Activated T-cell treated with anti-CD3 and anti-CD28 coated beads for 1 hour (primary cell): Measurements from ENCODE around the gene SLC39A6.
"Not testable (repeated sequence)": the region's sequence is repeated elsewhere in the genome, so short reads cannot be mapped to it uniquely, and the experiment has no call there.

Source experiments
- DNase-seq: peaks from one replicate; pipeline ENCODE4 v3.0.0-alpha.2; 2020; ENCODE audit warnings: low read depth

SLC39A6 gene

DNA sequence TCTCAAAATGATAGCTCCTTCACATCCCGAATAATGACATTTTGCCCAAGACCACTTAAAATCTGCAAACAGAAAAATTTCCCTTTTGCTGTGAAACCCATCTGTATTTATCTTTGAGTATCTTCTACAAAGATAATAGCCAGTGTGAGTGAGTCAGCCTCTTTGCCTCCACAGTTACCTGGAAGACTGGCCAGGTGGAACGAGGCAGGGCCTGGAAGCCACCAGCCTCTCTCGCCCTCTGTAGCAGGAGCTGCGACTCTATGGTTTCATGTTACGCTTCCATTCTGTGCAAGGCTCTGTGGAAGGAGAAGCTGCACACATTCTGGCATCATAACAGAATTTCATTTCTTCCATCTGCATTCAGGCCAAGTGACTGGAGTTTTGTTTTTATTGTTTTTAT lies 10.1 kb upstream of the SLC39A6 start:
- DNase-seq: no peak

DNA sequence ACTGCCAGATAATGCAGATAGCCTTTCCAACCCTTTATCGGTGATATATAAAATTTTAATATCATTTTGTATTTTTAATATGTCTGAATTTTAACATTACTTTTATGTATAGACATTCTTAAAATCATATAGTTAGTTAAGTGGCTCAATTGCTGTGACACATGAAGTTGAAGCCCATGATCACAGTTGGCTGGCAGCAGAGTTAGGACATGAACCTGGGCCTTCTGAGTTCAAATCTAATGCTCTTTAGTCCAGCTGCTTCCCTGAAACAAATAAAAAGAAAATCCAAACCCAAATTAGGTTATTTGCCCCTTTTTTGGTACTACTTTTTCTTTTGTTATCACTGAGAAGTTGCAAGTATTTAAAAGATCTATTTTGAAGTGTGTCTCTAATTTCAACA lies 6.1 kb upstream of the SLC39A6 start:
- DNase-seq: no peak

DNA sequence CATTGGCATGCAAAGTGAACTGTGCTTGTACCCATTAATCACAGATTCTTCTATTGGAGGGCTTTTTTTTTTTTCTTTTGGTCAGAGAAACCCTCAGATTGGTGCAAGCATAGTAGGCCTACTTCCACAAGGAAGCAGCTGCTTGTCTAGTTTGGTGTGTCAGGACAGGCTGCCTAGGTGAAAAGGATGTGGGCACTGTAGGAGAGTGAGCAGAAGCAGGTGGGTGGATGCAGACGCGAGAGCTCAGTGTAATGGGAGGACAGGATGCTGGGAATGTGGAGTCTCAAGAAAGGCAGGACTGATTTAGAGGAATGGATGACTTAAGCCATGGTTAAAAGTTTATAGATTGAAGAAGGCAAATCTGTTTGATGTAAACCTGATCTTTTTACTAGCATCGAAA lies 3.6 kb upstream of the SLC39A6 start:
- DNase-seq: no peak

DNA sequence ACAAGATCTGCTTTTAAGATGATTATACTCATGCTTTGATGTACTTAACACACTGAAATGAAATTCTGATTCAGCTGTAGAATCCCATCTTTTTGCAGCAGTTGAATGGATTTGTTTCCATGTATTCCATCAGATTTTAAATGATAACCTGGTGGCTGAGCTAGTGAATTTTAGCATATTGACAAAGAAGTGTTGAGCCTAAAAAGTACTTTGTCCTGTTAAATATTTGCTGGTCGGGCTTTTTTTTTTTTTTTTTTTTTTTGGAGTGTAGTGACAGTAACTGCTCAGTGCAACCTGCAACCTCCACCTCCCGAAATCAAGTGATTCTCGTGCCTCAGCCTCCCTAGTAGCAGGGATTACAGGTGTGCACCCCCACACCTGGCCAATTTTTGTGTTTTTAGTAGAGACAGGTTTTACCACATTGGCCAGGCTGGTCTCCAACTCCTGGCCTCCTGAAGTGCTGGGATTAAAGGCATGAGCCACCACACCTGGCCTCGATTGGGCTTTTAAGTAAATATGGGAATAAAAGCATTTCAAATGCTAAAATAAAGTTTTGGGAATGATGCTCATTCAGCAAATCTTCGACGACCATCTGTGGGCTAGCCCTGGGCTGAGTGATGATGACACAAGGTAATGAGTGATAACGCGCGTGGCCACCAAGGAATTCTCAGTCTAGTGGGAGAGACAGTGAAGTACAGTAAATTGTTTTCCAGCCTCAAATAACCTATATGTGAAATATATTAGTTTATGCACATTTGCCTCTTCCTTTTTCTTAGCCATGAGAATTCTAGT lies 2.7 kb upstream of the SLC39A6 start:
- DNase-seq: no peak

DNA sequence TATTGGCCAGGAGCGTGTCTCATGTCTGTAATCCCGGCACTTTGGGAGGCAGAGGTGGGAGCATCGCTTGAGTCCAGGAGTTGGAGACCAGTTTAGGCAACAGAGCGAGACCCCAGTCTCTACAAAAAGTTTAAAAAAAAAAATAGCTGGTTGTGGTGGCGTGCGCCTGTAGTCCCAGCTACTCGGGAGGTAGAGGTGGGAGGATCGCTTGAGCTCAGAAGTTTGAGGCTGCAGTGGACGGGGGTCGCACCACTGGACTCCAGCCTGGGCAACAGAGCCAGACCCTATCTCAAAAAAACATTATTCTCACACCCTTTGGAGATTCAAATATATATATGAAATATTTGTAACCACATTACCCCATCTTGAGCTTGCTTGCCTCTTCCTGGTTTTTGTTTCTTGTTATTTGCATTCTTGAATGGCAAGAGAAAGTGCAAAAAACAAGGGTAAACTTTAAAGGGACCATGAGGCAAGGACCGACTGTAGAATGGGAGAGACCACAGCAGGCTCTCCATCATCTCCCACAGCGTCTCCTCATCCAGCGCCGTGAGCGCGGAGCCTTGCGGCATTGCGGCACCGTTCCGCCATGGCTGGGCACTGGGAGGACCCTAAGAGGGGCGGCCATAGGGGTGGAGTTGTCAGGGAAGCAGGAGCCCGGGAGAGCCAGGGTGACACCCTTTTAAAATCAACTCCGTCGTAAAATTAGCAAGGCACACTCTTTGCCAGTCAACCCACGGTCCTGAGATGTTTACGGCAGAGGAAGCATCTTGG lies 1.9 kb upstream of the SLC39A6 start:
- DNase-seq: no peak

DNA sequence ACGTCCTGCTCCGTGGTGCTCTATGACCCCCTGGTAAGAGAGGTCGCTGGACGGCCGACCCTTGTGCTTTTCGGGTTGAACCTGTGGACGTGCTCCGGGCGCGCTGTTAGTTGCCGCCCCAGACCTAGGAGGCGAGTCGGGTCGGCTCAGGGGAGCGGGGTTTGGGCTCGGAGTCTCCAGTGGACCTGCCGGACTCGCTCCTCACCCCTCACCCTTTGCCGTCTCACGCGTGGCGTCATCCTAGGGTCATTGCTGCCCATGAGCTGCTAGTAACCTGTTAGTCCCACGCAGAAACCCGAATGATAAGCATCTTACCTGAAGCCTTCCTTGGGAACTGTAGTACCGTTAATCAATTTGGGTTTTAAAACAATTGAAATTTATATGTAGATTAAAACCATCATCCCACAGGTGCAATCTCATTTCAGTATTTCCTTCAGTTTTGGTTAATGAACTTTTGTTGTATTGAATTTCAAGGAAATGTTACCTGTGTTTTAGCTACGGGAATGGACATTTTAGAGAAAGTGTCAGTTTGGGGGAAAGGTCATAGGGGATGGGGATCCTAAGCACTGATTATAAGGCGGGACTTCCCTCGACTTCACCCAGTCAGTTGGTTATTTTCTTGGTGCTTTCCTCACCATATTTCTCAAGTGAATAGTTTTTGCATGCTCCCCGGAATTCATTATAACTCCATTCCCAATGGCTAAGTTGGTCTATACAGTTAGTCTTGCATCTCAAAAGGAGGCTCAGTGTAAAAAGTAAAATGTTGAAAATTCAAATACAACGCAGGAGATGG lies 1.1 kb upstream of the SLC39A6 start:
- no peak for DNase-seq

DNA sequence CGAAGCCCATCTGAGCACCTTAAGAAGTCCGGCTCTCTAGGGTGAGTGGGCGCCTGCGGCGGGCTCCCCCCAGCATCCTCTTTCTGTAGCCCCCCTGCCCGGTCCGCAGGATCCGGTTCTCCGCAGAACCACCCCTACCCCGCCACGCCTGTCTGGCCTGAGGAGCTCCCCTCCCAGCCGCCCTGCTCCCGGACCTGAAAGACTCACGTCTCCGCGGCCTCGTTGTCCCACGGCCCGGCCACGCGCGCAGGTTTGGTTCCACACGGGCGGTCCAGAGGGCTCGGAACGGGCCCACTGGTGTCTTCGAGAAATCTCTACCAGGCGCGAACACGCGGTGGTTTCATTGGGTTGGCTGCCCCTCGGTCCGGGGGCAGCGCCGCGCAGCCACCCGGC lies 237 bp downstream of the SLC39A6 start:
- no peak for DNase-seq

DNA sequence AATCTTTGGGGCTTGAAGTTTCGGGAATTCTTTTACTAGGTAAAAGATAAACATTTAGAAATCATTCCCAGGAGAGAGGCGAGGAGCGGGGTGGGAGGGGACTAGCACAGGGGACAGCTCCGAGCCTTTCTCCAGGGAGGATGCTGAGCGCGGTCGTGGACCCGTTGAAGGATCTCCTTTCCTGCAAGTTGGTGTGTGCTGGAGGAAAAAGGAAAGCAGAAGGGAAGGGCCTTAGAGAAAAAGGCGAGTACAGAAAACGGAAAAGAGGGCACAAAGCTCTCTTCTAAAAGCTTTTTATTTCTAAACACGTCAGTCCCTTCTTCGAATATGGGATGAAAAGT lies 640 bp downstream of the SLC39A6 start:
- DNase-seq: no peak

DNA sequence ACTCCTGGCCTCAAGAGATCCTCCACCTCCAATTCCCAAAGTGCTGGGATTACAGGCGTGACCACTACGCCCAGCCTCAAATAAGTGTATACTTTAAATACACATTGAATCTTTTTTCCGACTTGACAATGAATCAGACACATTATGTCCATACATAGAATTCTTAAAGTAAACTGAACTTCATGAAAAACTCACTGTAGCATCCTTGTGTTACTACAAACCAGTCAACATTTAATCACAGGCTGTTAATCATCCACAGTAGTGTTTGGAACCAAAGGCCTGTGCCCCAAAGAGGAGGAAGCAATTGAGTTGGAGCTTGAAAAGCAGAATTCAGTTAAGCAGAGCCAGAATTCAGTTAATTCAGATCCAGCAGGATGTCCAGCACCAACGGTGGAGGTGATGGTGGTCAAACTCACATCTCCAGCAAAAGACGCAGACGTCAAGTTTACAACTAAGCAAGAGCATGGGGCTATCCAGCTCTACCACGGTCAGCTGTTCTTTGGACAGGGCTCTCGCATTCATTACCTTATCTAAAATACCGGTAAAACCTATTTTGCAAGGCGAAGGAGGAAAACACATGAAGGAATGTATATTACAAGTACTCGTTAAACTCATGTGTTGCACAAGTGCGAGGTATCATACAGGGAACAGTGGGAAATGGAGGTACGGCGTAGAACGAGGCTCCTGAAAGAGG lies 1.2 kb downstream of the SLC39A6 start:
- no peak for DNase-seq

DNA sequence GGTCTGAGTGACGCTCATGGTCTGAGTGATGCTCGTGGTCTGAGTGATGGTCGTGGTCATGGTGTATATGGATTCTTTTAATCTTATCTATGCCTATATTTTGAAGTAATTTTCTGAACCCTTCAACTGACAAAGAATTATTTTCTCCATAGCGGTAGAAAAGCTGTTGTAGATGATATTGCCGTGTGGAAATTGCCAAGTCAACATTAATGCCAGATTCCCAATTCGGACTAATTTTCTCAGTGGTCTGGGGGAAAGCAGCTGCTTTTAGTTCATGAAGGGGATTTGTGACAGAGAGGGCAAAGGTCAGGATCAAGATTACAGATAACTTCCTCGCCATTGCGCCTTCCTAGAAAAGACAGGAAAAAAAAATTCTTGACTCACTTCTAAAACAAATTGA lies 2.5 kb downstream of the SLC39A6 start:
- no peak for DNase-seq

DNA sequence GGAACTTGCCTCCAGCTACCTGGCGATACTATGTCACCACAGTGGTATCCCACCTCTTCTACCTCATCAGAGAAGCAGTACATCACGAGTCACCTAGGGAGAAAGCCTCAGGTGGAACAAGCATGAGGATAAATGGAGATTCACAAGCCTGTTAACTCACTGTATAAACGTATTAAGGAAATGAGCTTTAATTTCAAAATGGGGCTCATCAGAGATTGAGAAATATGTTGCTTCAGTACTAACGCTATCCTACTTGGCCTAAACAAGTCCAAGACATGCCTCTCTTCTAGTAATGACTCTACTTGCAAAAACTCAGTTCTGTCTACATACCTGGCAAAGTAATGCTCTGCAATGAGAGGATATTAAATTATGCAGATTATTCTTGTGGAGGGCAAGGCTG lies 4.3 kb downstream of the SLC39A6 start:
- no peak for DNase-seq

DNA sequence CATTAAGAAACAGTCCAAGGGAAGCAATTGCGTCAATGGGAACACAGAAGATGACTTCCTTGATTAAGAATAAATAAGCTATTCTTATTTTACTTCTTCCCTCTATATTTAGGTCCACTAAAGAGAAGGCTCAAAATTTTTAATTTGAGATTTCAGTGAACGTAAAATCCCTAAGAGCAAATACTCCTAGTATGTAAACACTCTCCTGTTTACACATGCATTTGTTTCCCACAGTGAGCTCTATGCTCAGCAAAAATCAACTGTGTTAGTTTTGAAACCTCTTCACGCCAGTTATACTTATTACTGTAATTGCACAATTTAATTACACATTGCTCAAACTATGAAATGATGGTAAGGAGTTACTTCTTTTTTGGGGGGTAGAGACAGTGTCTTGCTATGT lies 8.8 kb downstream of the SLC39A6 start:
- DNase-seq: no peak

DNA sequence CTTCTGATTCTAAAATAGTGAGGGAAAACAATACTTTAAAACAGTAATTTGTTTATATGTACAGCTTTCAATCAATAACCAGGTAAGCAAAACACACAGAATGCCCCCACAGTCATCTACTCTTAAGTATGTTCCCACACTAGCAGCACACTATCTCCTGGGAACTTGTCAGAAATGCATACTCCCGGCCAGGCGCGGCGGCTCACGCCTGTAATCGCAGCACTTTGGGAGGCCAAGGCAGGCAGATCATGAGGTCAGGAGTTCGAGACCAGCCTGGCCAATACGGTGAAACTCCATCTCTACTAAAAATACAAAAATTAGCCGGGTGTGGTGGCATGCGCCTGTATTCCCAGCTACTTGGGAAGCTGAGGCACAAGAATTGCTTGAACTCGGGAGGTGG lies 12.4 kb downstream of the SLC39A6 start:
- not testable (repeated sequence) for DNase-seq

DNA sequence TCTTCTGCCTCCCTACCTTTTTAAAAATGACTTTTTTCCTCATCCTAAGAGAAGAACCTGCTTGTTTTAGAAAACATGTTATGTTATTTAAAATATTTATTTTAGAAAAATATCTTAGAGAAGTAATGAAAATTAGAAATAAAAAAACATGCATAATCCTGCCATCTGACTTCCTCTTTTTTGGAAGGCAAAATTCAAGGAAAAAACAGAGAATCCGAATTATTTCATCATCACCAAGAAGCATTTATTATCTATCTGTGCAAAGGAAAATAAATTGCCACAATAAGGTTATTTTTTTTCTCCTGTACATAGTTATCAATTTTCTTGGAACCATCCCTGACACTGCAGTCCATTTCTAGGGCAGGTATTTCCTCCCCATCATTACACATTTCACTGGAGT lies 14.4 kb downstream of the SLC39A6 start:
- DNase-seq: no peak

DNA sequence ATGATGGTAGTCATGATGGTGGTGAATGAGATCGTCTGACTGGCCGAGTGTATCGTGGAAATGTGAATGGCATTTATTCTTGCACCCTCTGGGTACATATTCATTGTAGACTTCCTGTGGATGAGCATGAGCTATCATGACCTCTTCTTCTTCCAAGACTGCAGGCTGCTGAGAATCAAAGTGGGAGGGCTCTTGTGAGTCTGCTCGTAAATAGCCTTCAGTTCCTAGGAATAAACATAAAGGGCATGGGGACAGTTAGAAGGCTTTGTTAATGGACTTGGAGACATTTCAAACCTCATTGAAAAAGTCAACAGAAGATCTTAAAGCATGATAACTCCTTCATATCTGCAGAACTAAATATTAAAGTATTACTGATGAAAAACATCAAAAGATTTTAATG lies 14.9 kb downstream of the SLC39A6 start:
- no peak for DNase-seq

DNA sequence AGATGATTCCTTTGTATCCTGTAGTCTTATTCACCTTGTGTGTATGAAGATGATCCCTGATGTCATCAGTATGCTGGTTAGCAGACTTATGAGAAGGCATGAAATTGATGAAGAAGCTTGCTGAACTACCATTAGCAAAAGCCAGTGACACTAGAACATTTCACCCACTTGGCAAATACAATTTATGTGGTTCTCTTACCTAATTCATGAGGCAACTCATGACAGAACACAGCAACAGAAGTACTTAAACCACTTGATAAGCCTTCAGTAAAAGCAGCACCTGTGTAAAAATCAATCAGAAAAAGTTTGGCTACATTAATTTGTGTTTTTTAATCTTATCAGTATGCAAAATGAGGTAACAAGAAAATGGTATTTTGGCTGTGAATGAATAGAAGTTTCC lies 16.8 kb downstream of the SLC39A6 start:
- no peak for DNase-seq

DNA sequence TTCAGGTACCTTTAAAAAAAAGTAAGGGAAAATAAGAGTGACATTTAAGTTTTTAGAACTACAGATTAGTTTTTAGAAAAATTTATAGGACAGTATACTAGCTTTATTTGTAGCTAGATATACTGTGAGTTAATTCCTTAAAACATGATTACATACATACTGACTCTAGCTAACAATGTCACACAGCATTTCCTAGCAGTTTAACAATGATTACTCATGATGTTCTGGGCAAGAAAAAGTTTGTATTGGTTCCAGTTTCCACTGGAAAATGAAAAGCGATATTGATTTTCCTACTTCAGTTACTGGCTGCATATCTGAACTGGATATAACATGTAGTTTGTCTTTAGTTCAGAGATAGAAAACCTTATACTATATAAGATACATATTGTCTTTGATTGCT lies 19.4 kb downstream of the SLC39A6 start:
- no peak for DNase-seq

DNA sequence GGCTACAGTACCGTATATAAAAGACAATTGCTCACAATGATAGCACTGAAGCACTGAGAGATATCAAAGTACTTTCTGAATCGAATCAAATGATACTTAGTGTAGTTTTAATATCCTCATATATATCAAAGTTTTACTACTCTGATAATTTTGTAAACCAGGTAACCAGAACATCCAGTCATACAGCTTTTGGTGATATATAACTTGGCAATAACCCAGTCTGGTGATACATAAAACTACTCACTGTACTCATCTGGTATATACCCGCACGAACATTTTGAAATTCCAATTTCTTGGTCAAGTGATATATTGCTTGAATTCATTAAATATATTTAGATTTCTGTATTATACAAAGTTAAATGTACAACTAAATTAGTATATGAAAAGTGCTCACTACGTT lies 20.5 kb downstream of the SLC39A6 start:
- DNase-seq: no peak

DNA sequence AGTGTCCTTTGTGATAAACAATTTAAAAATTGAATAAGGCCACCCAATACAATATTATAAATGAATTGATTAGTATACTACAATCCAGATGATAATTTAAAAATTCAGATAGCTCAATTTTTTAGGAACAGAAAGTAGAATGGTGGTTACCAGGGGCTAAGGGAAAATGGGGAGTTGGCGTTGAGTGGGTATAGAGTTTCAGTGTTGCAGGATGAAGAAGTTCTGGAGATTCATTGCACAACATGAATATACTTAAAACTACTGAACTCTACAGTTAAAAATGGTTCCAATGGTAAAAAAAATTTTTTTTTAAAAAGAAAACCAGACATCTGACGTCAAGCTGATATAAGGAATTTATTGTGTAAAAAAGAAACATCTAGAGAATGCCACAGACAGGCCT lies 20.9 kb downstream of the SLC39A6 start:
- DNase-seq: no peak

DNA sequence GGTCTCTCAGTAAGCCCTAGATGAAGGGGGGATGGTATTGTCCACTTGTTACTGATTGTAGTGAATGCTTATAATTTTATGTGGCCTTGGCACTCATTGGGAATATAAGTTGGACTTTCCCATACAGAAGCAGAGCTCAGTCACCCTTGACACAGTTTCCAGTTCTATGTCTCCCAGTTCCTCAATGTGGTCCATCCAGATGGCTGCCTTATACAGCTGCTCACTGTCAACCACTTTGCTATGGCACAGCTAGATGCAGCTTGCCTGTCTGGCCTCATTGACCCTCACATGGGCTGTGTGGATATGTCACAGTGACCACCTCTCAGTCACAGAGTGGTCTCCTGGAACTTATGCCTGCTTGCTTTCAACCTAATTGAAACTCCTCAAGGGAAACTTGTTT lies 21.7 kb downstream of the SLC39A6 start:
- no peak for DNase-seq

DNA sequence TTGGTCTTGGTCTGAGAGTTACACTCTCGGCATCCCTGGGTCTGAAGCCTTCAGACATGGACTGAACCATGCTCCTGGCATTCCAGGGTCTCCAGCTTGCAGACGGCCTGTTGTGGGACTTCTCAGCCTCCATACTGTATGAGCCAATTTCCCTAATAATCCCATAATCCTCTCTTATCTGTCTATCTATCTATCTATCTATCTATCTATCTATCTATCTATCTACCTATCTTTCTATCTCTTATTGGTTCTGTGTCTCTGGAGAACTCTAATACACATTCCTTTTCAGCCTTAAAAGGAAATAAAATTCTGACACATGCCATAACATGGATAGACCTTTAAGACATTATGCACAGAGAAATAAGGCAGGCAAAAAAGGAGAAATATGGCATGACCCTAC lies 24.4 kb downstream of the SLC39A6 start:
- no peak for DNase-seq

DNA sequence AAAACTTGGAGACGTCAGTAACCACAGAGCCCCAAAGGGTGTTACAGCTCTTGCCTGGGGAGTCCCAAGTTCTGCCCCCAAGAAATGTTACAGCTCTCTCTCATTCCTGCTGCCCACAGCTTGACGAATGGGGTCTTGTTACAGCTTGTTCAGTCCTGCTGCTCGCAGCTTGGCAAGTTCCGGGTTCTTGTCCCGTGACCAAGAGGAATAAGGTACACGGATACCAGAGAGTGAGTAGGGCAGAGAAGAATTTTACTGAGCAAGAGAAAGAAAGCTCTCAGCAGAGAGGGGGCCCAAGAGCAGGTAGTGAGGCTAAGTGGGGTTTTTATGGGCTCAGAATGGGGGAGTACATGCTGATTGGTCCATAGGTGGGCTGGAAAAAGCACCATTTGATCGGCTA lies 27.2 kb downstream of the SLC39A6 start:
- no peak for DNase-seq

DNA sequence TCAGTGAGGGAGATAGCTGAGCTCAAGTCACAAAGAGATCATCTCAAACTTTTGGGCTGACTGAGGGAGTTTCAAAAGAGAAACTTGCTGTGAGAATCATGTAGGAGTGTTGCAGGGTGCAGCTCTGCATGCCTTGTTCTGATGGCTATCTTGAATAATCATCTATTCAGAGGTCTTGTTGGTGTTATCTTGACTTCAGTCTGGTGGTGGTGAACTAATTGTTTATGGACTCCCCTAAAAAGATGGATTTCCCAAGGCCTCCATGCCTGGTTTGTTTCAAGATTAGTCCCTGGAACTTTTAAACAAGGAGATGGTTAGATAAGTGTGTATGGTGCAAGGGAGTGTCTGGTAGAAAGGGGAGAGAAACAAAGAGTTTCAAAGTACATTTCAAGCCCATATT lies 29.8 kb downstream of the SLC39A6 start:
- DNase-seq: no peak
